Measurements from ENCODE around the gene WDPCP. TPM values are rescaled to one million over a fixed set of nuclear protein-coding genes. Genes with fewer than 3 reads are reported as not detected.

The WDPCP gene
- total and polyA plus RNA-seq, 2 of the 8 experiments (the other 6 are each of a cell fraction or from before 2014, with no cell fraction given), result 9.3 to 25.8 TPM

DNA sequence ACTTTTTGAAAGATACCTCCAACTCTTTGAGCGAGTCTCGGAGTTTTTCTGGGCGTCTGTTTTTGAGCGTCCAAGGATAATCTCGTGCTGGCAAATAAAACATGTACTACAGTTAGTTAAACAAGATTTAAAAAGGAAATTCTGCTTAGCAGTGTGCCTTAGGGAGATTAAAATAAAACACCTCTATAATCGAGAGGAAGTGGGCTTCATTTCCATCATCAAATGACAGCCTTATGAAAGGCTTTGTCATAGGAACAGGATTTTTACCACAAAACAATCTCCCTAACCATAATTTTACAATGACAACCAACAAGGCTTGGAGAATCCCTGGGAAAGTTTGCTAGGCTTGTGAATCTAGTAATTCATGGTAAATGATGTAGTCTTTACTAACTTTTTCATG, 103.4 kb downstream of the WDPCP start:
- Histone ChIP-seq H3K23me2 (ENCODE audit: low read depth, low read length) (no peaks in the 10 kb centered on the region), H3K36me3 (ENCODE audit: control insufficient read depth in 2 of 4, insufficient read depth in 4 of 4, low read length in 3 of 4) (0 out of 8 replicates have a peak, but pooled peaks cover 0 to 2% (median 0%) of the 10 kb centered on the region in 4 experiments), H3K9me3 (ENCODE audit: insufficient read depth in 2 of 2, low read depth in 1 of 2, low read length in 1 of 2) (no peaks in the 10 kb centered on the region), H2BK12ac (ENCODE audit: low read depth, low read length) (no peak overlapping the region), H3K4me1 (replicated peaks in 1 of 4; ENCODE audit: control insufficient read depth in 3 of 4, insufficient read depth in 4 of 4, low read length in 3 of 4) (peaks cover 0 to 6% (median 0%) of the 10 kb centered on the region in 4 experiments; a peak in 1 of 7 replicates), H3K79me2 (ENCODE audit: control insufficient read depth in 1 of 2, insufficient read depth in 2 of 2, low read length in 2 of 2) (no peaks in the 10 kb centered on the region), H3K14ac (ENCODE audit: insufficient read length) (no peak overlapping the region), H3K27me3 (replicated peaks in 1 of 4; ENCODE audit: control insufficient read depth in 3 of 4, extremely low read depth in 1 of 4, insufficient read depth in 3 of 4, low read length in 3 of 4) (no peaks in the 10 kb centered on the region), H4K91ac (replicated peaks; ENCODE audit: insufficient read length, low read length) (no peak overlapping the region), H3K23ac (ENCODE audit: insufficient read length) (no peak overlapping the region), H4K8ac (ENCODE audit: extremely low read depth, insufficient read depth, low read length) (no peak overlapping the region), H3K4ac (replicated peaks; ENCODE audit: insufficient read length, low read depth, low read length) (no peak overlapping the region), H4K20me1 (replicated peaks in 1 of 2; ENCODE audit: control insufficient read depth in 1 of 2, insufficient read depth in 2 of 2, low read length in 2 of 2) (no peaks in the 10 kb centered on the region), H3K18ac (ENCODE audit: extremely low read depth, low read length) (no peak overlapping the region), H3K56ac (replicated peaks; ENCODE audit: insufficient read length, low read depth, low read length) (no peak overlapping the region), H2AFZ (ENCODE audit: low read length) (no peak overlapping the region), H3K27ac (ENCODE audit: low read depth, low read length) (no peak overlapping the region), H3K79me1 (ENCODE audit: low read depth, low read length) (no peaks in the 10 kb centered on the region), H2BK20ac (ENCODE audit: low read length) (no peak overlapping the region), H2BK120ac (replicated peaks; ENCODE audit: low read depth, low read length) (no peak overlapping the region), H4K5ac (ENCODE audit: insufficient read length, low read depth, low read length) (no peak overlapping the region), H2BK15ac (ENCODE audit: low read length) (no peak overlapping the region), H3K9ac (replicated peaks in 1 of 4; ENCODE audit: extremely low read depth in 1 of 4, low read depth in 3 of 4, low read length in 3 of 4) (no peak overlapping the region), H2AK5ac (ENCODE audit: low read depth, low read length) (no peak overlapping the region), H3K4me2 (ENCODE audit: insufficient read depth in 1 of 2, low read depth in 2 of 2, low read length in 2 of 2) (no peak overlapping the region), H3K4me3 (ENCODE audit: extremely low read depth in 1 of 4, insufficient read depth in 2 of 4, low read depth in 3 of 4, low read length in 4 of 4) (no peak overlapping the region), H2BK5ac (ENCODE audit: low read depth, low read length) (no peak overlapping the region)
- 87% methylated on average over 6 of the region's 6 CpGs; no CpG with 5 or more reads in 1 of the 2 experiments for WGBS, 2 experiments (ENCODE audit: extremely low coverage in 1 of 2, insufficient coverage in 1 of 2, insufficient read length in 1 of 2, insufficient replicate concordance in 2 of 2, low coverage in 1 of 2, low lambda C conversion rate in 2 of 2, missing lambda C conversion rate in 1 of 2)
- no peak for DNase-seq (ENCODE audit: low read depth in 1 of 2, low spot score in 2 of 2)
- POLR2A ChIA-PET (ENCODE audit: partially characterized antibody), result no interaction called here
- CTCF ChIA-PET (ENCODE audit: partially characterized antibody), result interaction anchor here (1.1 kb wide), 1 partner anchor 14 kb away, joined by 4 read pairs; no protein-coding TSS in a partner anchor
- no peak for FAIRE-seq
- no peak for TF ChIP-seq SUZ12 (IDR thresholded peaks at IDR 0.05; ENCODE audit: low read length)
- no peak for TF ChIP-seq KDM4A (IDR thresholded peaks at IDR 0.05; ENCODE audit: low read depth, low read length, severe bottlenecking)
- TF ChIP-seq, protein P1, sequence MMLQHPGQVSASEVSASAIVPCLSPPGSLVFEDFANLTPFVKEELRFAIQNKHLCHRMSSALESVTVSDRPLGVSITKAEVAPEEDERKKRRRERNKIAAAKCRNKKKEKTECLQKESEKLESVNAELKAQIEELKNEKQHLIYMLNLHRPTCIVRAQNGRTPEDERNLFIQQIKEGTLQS (IDR thresholded peaks at IDR 0.05; ENCODE audit: insufficient read depth, low read depth, low read length), result no peak
- no peak for TF ChIP-seq ZNF274 (IDR thresholded peaks at IDR 0.05; ENCODE audit: borderline replicate concordance, extremely low read depth, low read length)
- no peak for TF ChIP-seq EGR1 (IDR thresholded peaks at IDR 0.05; ENCODE audit: borderline replicate concordance, low read depth, low read length)
- no peak for TF ChIP-seq PHF8 (conservative IDR thresholded peaks at IDR 0.05; ENCODE audit: low read depth, low read length)
- TF ChIP-seq KDM5A (IDR thresholded peaks at IDR 0.05; ENCODE audit: low read length), result no peak
- TF ChIP-seq FOSL1 (IDR thresholded peaks at IDR 0.05; ENCODE audit: insufficient read depth, low read depth, low read length), result no peak
- no peak for TF ChIP-seq TAF7 (optimal IDR thresholded peaks at IDR 0.05; ENCODE audit: borderline replicate concordance, low read depth, low read length)
- TF ChIP-seq, protein P2, sequence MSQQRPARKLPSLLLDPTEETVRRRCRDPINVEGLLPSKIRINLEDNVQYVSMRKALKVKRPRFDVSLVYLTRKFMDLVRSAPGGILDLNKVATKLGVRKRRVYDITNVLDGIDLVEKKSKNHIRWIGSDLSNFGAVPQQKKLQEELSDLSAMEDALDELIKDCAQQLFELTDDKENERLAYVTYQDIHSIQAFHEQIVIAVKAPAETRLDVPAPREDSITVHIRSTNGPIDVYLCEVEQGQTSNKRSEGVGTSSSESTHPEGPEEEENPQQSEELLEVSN (IDR thresholded peaks at IDR 0.05), result no peak
- TF ChIP-seq NANOG (IDR thresholded peaks at IDR 0.05; ENCODE audit: insufficient read depth, low read depth, low read length, poor library complexity, severe bottlenecking), result no peak
